22Rv1 (cell line): ENCODE results near the gene MYO7B.

Experiments
- H3K27ac ChIP-seq: fragments of 450-650 bp; 2 replicates; pipeline ENCODE4 v1.5.1; 2017
- ZFX ChIP-seq: fragments of 450-650 bp; IDR thresholded peaks from 2 replicates; pipeline ENCODE4 v1.6.1; 2017; ENCODE audit warnings: antibody characterized with exemption, borderline replicate concordance
- TF ChIP-seq, protein P1 (sequence below): fragments of 450-650 bp; IDR thresholded peaks from 2 replicates; pipeline ENCODE4 v1.5.1; 2017; ENCODE audit warnings: mild to moderate bottlenecking

Gene MYO7B

DNA sequence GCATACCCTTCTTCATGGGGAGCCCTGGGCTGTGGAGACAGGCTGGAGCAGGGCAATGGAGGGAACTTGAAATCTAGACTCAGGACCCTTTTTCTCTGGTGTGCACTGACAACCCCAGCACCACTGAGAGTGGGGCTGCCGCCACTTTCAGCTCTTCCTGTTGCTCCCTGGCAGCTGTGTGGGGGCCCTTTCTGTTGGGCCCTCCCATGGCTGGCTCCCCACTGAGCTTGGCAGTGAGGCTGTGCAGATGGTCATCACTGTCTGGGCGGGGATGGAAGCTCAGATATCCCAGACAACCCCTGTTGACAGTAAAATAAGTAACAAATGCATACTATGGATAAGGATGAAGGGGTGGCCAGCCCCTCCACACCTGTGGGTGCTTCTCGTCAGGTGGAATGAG lies 6.7 kb downstream of the MYO7B start:
- TF ChIP-seq, protein P1, sequence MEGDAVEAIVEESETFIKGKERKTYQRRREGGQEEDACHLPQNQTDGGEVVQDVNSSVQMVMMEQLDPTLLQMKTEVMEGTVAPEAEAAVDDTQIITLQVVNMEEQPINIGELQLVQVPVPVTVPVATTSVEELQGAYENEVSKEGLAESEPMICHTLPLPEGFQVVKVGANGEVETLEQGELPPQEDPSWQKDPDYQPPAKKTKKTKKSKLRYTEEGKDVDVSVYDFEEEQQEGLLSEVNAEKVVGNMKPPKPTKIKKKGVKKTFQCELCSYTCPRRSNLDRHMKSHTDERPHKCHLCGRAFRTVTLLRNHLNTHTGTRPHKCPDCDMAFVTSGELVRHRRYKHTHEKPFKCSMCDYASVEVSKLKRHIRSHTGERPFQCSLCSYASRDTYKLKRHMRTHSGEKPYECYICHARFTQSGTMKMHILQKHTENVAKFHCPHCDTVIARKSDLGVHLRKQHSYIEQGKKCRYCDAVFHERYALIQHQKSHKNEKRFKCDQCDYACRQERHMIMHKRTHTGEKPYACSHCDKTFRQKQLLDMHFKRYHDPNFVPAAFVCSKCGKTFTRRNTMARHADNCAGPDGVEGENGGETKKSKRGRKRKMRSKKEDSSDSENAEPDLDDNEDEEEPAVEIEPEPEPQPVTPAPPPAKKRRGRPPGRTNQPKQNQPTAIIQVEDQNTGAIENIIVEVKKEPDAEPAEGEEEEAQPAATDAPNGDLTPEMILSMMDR, result no peak
- no peak for TF ChIP-seq ZFX
- no peak overlapping the region for H3K27ac ChIP-seq

DNA sequence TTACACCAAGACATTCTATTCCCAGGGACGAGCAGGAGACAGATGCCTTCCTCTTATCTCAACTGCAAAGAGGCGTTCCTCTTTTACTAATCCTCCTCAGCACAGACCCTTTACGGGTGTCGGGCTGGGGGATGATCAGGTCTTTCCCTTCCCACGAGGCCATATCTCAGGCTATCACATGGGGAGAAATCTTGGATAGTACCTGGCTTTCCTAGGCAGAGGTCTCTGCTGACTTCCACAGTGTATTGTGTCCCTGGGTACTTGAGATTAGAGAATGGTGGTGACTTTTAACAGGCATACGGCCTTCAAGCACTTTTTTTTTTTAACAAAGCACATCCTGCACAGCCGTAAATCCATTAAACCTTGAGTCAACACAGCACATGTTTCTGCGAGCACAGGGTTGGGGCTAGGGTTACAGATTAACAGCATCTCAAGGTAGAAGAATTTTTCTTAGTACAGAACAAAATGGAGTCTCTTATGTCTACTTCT lies 7.6 kb downstream of the MYO7B start:
- peak overlapping the region; percentile 48 for H3K27ac ChIP-seq

DNA sequence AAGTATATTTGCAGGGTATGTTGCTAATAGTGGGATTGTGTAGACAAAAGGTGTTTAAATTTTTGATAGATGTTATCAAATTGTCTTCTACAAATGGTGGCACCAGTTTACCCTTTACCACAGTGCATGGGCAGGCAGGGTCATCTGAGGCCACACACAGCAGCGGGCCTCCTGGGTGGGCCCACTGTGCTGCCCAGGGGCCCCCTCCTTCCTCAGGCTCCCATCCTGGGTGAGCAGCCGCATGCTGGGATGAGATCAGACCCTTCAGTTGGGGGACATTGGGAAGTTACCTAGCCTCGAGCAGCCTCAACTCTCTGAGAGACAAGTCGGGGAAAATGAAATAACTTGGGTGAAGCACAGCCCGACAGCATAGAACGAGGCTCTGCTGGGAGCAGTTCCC lies 9.7 kb downstream of the MYO7B start:
- H3K27ac ChIP-seq, result no peak overlapping the region
- TF ChIP-seq, protein P1, result no peak
- TF ChIP-seq ZFX, result no peak

DNA sequence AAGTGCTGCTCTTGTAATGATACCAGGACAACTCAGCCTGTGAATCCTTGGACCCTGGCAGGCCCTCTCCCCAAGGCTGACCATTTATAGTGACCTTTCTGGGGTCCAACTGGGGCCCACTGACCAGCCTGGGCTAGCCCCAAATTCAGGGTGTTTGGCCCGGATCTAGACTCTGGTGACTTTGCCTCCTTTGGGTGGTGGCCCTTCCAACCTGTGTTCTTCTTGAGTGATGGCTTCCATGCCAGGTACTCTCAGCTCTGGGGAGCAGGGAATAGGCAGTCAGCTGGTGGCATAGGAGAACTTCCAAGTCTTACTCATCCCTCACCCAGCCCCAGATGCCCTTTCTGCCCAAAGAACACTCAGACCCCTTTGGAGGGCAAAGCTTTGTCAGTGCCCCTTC lies 10.3 kb downstream of the MYO7B start:
- H3K27ac ChIP-seq, result no peak overlapping the region
- TF ChIP-seq, protein P1, result no peak
- TF ChIP-seq ZFX, result no peak

DNA sequence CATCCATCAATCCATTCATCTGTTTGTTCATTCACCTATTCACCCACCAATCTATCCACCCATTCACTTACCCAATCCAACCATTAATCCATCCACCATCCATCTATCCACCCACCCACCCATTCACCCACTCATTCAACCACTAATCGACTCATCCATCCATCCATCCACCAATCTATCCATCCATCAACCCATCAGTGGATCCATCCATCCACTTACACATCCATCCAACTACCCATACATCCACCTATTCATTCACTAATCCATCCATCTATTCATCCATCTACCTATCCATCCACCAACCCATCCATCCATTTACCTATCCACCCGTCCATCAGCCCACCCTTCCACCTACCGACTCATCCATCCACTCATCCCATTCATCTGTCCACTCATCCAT lies 11.3 kb downstream of the MYO7B start:
- TF ChIP-seq, protein P1, result no peak
- TF ChIP-seq ZFX, result no peak
- H3K27ac ChIP-seq, result no peak overlapping the region

DNA sequence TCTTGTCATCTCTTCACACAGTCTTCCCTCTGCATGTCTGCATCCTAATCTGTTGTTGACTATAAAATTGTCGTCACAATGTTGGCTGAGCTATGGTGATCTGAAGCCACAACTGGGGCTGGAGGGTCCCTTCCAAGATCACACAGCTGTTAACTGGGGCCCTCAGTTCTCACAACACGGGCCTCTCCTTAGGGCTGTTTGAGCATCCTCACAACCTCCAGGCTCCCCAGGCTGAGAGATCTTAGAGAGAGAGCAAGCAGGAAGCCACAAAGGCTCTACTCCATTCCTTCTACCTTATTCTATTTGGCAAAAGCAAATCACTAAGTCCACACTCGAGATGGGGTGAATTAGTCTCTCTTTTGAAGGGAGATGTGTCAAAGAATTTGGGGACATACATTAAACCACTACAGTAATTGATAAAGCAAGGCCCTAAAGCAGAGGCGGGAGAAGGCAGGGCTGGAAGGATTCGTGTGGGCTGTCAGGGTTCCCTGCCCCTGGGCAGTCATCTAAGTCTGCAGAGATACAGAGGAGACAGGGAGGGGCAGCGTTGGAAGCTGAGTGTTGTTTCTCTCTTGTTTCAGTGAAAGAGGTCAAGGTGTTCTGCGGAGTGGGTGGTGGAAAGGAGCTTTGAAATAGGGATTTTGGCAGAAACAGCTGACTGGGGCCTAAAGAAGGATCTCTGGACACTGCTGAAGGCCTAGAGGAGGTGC lies 15.9 kb downstream of the MYO7B start:
- H3K27ac ChIP-seq, result no peak overlapping the region
- TF ChIP-seq ZFX, result no peak
- TF ChIP-seq, protein P1, result no peak

DNA sequence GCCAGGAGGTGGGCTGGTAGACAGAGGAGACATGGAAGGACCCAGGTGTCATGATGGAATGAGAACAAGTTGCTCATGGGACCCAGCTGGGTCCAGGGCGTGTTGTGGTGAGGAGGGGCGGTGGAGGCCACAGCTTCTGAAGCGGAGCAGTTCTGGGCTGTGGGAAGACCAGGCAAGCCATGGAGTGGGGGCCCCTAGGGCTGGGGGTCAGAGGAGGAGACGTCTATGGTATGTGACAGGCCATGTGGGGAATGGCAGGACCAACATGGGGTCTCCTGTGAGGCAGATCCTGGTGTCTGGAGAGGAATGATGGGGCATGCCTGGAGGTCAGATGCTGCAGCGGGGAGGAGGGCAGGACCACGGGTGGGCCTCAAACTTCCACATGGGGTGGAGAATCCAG lies 16.9 kb downstream of the MYO7B start:
- TF ChIP-seq ZFX, result no peak
- TF ChIP-seq, protein P1, result no peak
- H3K27ac ChIP-seq, result no peak overlapping the region

DNA sequence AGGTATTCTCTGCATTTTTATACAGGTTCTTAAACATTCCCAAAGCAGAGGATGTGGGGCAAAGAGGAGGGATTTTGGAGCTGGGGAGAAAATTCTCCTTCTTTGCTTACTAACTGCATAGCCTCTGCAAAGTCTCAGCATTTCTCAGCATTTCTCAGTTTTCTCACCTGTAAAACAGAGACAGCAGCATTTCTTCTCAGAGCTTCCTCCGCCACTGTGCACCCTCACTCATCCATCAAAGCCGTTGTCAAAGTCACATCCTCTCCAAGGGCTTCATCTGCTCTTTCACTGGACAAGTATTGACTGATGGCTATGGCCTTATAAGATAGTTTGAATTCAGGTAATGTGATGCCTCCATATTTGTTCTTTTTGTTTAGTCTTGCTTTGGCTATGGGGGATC lies 17.4 kb downstream of the MYO7B start:
- no peak overlapping the region for H3K27ac ChIP-seq
- no peak for TF ChIP-seq ZFX
- TF ChIP-seq, protein P1, result no peak
